NCI-H446 (cell line): ENCODE results near the gene KLF14.
"Not testable (repeated sequence)": the region's sequence is repeated elsewhere in the genome, so short reads cannot be mapped to it uniquely, and the experiment has no call there.

Experiments
- DNase-seq, 2 experiments: peaks; one replicate each; lab custom pipeline; 2025; lab: John Stamatoyannopoulos, UW

KLF14 gene

GRCh38 chr7:130733931-130734814 is at the start of gene KLF14:
Gene KLF14 (minus strand): TSS chr7:130734207. CDS start chr7:130734033, 174 bp downstream.
- DNase-seq: peak in 1 of 2 experiments; percentile 2

- DNase-seq: no peak
Observed at GRCh38 chr7:130781346-130781745, 47.3 kb upstream of the KLF14 start.

- DNase-seq: no peak
Observed at GRCh38 chr7:130777426-130777825, 43.4 kb upstream of the KLF14 start.

GRCh38 chr7:130772456-130772855 is 38.4 kb upstream of the KLF14 start:
- DNase-seq: not testable (repeated sequence)

GRCh38 chr7:130768854-130769253 is 34.8 kb upstream of the KLF14 start:
- DNase-seq: no peak

GRCh38 chr7:130764569-130764968 is 30.6 kb upstream of the KLF14 start:
- DNase-seq: not testable (repeated sequence)

GRCh38 chr7:130758429-130759056 is 24.5 kb upstream of the KLF14 start:
- peak; percentile 43 to 66 for DNase-seq

- DNase-seq: no peak
Observed at GRCh38 chr7:130756316-130756715, 22.3 kb upstream of the KLF14 start.

GRCh38 chr7:130752424-130752823 is 18.4 kb upstream of the KLF14 start:
- DNase-seq: no peak

- DNase-seq: no peak
Observed at GRCh38 chr7:130750755-130751154, 16.7 kb upstream of the KLF14 start.

GRCh38 chr7:130748531-130749389 is 14.8 kb upstream of the KLF14 start:
- DNase-seq: no peak

GRCh38 chr7:130741331-130741995 is 7.5 kb upstream of the KLF14 start:
- no peak for DNase-seq

- no peak for DNase-seq
Observed at GRCh38 chr7:130740606-130741005, 6.6 kb upstream of the KLF14 start.

- DNase-seq: no peak
Observed at GRCh38 chr7:130736298-130736900, 2.4 kb upstream of the KLF14 start.

- DNase-seq: no peak
Observed at GRCh38 chr7:130734815-130735716, 1.1 kb upstream of the KLF14 start.

GRCh38 chr7:130732980-130733930 is 752 bp downstream of the KLF14 start:
- peak in 1 of 2 experiments; percentile 20 for DNase-seq

GRCh38 chr7:130723784-130724183 is 10.2 kb downstream of the KLF14 start:
- DNase-seq: no peak

- DNase-seq: peak in 1 of 2 experiments; percentile 38
Observed at GRCh38 chr7:130721486-130722277, 12.3 kb downstream of the KLF14 start.
